SIG-M5 treated with dmso at 0.1 percent for 504 hours (cell line): Measurements from ENCODE around the gene DCLRE1C.
A peak's percentile ranks its signal among the peaks of the same experiment; 100 is the strongest.
"Not testable (repeated sequence)": the region's sequence is repeated elsewhere in the genome, so short reads cannot be mapped to it uniquely, and the experiment has no call there.

ENCODE experiments used
- DNase-seq: peaks from one replicate; lab custom pipeline; 2025; ENCODE audit not compliant: unreplicated experiment; lab: John Stamatoyannopoulos, UW

The DCLRE1C gene

DNA sequence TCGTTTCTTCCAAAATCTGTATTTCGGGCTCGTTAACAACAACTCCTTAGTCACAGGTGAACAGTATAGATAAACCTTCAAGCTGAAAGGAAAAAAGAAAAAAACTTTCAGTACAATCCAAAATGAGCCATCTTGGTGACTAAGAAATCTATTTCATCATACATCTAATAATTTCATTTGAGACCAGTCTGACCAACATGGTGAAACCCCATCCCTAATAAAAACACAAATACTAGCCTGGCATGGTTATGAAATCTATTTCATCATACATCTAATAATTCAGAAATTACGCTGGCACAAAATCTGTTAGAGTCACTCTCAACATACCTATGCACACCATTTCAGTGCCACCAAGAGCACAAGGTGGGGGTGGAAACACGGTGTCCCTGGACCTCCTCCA is 8.8 kb downstream of the DCLRE1C start:
- DNase-seq, result no peak

DNA sequence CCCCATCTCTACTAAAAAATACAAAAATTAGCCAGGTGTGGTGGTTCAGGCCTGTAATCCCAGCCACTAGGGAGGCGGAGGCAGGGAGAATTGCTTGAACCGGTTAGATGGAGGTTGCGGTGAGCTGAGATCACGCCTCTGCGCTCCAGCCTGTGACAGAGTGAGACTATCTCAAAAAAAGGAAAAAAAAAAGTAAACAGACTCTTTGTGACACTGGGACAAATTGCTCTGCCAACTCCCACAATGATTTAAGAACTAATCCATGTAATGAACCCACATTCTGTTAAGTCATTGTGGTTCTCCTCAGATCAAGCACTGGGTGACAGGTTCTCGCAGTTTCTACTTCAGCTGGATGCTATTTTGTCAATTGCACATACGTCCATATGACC is 11.0 kb downstream of the DCLRE1C start:
- not testable (repeated sequence) for DNase-seq

DNA sequence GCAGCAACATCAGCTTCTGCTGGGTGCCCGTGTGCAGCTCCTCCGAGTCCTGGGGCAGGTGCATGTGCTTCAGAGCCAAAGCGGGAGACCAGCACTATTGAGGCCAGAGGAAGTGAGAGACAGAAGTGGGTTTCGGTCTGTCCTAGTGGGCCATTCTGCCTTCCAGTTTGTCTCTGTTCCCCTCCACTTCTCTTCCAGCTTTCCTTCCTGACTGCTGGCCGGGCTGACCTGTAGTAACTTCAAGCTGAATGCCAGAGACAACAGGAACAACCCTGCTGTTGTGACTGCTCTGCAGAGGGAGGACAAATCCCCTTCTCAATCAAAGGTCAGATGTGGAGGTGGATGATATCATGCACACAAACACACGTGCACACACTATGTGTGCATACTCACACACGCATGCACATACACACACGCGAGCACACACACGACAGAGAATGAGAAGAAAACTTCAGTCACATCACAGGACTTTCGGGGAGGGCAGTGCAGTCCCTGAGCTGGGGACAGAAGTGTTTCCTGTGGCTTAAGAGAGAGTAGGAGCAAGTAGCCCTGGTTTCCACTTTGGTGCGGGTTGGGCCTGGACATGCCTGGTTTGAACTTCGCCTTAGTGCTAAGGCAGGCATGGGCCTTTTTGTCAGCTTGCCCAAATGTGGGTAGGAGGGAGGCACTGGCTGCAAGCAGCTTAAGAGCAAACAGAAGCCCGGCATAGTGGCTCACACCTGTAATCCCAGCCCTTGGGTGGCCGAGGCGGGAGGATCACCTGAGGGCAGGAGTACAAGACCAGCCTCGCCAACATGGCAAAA is 11.5 kb downstream of the DCLRE1C start:
- DNase-seq, result not testable (repeated sequence)

DNA sequence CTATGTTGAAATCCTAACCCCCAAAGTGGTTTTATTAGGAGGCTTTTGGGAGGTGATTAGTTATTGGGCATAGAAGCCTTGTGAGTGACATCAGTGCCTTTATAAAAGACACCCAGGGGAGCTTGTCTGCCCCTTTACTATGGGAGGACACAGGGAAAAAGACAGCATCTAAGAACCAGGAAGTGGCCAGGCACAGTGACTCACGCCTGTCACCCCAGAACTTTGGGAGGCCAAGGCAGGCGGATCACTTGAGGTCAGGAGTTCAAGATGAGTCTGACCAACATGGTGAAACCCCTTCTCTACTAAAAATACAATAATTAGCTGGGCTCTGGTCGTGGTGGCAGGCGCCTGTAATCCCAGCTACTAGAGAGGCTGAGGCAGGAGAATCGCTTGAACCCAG is 14.9 kb downstream of the DCLRE1C start:
- DNase-seq, result not testable (repeated sequence)

DNA sequence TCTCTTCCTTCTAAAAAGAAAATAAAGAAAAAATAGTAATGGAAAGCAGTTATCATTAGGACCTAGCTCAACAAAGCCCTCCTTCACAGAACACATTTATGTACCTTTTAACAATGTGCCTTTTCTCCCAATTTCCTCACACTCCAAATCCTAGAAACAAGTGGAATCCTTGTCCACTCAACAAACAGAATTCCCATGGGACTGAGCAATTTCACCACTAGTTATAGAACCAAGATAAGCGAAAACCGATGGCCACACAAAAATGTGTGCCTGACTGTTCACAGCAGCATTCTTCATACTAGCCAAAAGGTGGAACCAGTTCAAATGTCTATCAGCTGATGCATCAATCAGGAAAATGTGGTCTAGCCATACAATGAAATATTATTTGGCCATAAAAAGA is 17.3 kb downstream of the DCLRE1C start:
- no peak for DNase-seq

DNA sequence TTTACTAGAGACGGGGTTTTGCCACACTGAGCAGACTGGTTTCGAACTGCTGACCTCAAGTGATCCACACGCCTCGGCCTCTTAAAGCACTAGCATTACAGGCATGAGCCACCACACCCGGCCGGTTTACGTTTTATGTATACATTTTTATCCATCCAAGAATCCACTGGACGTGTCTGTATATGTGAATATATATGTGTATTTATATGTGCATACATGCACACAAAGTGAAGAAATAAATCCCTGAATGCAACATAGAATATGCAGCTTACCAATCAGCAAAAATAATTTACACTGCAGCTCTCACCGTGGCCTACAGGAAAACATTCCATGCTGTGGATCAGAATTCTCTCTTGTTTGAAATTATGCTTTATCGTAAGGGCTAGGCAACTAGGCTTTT is 23.3 kb downstream of the DCLRE1C start:
- DNase-seq, result no peak

DNA sequence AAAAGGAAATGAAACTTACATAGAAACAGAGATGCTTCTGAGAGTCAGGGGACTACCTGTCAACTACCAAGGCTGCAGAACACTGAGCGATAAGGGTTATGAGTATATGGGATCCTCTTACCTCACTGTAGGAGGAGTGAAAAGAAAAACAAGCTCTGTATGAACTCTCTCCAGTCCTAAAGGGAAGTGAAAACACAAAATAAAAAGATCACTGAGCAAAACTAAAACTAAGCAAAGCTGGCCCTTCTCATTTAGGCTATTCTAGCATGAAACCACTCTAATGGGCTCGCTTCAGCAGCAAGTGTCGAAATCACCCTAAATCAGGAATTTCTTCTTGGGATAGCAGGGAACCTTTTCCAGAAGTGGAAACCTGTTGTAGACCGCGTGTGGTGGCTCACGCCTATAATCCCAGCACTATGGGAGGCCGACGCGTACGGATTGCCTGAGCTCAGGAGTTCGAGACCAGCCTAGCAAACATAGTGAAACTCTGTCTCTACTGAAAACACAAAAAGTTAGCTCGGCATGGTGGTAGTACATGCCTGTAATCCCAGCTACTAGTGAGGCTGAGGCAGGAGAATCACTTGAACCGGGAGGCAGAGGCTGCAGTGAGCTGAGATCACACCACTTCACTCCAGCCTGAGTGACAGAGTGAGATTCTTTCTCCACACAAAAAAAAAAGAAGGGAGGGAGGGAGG is 27.0 kb downstream of the DCLRE1C start:
- no peak for DNase-seq

DNA sequence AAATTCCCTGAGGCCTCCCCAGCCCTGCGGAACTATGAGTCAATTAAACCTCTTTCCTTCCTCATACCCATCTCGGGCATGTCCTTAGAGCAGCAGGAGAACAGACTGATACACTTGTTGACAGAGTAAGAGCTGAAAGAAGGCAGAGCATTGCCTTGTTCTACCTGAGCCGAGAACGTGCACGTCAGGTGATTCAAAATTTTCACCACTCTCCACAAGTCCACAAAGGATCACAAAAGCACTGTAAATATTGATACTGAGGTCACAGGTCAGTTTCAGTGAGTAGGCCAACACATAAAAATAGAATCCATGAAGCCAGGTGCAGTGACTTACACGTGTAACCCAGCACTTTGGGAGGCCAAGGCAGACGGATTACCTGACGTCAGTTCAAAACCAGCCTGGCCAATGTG is 27.8 kb downstream of the DCLRE1C start:
- DNase-seq, result no peak

DNA sequence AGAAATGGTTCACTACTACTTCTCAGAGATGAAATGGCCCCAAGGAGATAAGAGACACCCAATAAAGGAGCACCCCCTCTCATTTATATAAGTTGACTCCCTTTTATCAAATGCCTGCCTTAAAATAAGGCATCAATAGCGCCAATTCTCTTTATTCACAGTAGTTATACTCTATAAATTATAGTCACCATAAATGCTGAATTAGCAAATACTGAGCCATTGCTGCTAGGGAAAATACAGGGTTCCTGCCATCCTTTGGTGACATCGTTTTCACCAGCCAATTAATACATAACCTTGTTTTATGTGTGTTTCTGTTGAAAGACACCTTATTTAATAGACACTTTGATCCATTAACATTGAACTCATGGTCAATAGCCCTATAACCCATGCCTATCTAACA is 28.6 kb downstream of the DCLRE1C start:
- no peak for DNase-seq

DNA sequence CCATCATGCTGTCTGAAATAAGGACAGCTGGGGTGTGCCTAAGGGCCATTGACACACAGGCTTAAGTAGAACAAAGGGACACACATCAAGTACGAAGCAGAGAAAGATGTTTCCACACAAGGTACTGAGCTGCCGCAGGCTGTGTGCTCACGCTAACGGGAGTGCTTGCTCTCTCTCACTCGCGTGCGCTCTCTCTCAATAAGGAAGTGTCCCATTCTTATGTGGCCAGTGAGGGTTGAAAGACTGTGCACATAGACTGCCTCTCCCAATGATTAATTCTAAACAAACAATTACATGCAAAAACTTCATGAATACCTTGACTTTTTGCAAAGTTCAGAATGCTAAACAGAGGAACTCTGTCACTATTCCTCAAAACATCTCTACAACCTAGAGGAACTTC is 29.9 kb downstream of the DCLRE1C start:
- no peak for DNase-seq

DNA sequence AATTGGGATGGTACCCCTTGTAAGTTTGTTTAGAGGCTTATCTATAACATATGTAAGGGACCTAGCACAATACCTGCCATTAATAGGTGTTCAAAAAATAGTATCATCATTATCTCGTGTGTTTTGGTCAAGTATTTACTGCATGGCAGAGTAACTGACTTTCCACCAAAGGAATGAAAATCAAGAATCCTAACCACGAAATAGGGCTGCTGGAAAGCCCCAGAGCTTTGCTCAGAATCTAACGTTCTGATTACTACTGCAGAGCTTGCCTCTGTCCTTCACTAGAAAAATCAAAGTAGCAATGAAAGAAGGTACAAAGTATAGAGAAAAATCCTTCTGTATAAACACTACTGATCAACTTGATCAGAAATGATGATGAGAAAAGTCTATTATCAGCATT is 34.9 kb downstream of the DCLRE1C start:
- no peak for DNase-seq

DNA sequence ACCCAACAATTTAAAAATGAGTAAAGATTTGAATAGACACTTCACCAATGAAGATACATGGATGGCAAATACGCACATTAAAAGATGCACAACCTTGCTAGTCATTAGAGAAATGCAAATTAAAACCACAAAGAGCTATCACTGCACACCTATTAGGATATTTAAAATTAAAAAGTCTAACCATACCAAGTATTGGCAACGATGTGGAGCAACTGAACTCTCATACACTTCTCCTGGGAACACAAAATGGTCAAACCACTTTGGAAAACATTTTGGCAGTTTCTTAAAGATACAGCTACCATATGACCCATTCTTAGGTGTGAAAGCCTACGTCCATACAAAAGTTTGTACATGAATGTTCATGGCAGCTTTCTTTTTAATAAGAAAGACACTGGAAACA is 36.1 kb downstream of the DCLRE1C start:
- no peak for DNase-seq

DNA sequence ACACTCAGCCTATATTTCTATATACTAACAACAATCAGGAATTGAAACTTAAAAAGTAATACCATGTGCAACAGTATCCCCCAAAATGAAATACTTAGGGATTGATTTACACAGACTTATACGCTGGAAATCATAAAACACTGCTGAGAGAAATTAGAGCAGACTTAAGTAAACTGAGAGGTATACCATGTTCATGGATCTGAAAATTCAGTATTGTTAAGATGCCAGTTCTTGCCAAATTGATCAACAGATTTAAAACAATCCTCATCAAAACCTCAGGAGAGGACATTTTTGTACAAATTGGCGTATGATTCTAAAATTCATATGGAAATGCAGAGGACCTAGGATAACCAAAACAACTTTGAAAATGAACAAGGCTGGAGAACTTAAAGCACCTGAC is 37.3 kb downstream of the DCLRE1C start:
- no peak for DNase-seq

DNA sequence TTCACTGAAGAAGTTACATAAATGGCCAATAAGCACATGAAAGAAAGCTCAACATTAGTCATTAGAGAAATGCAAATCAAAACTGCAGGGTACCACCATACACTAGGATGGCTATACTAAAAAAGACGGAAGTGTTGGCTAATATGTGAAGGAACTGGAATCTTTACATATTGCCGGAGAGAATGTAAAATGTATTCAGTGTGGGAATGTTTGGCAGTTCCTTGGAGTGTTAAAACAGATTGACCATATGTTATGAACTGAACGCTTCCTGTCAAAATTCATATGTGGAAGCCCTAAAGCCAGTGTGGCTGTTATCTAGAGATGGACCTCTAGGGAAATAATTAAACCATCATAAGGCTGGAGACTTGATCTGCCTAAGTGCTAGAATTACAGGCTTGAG is 42.1 kb downstream of the DCLRE1C start:
- DNase-seq, result no peak

DNA sequence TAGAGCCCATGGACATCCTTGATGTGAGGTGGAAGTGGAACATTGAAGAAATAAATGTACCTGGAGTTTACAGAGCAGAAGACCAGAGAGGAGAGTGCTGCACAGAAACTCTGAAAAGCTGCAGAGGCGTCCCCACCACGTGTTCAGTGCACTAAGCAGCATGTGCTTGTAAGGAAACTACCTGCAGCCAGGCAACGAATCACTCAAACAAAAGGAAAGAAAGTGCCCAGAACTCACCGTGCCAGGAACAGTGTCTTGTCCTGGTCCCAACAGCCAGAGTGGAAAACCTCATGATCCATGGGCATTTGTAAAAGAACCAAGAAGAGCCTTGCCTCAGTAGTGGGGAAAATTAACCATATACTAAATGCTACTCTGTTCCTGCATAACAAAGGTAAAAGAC is 42.9 kb downstream of the DCLRE1C start:
- no peak for DNase-seq

DNA sequence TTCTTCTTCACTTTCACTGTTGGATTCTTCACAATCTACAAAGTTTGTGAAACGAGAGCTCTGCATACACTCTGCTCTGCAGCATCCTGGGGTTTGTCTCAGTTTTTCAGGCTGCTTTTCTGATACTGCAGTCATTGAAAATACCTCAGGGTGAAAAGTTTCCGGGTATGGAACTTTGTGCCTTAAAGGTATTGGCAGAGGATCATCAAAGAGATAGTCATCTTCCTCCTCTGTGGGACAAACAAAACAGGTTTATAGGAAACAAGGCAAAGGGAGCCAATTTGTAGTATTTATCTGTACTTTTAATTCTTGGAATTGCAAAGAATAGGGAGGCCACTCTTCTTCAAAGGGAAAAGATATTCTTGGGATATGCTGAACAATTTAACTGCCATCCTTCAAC is 44.8 kb downstream of the DCLRE1C start:
- no peak for DNase-seq

DNA sequence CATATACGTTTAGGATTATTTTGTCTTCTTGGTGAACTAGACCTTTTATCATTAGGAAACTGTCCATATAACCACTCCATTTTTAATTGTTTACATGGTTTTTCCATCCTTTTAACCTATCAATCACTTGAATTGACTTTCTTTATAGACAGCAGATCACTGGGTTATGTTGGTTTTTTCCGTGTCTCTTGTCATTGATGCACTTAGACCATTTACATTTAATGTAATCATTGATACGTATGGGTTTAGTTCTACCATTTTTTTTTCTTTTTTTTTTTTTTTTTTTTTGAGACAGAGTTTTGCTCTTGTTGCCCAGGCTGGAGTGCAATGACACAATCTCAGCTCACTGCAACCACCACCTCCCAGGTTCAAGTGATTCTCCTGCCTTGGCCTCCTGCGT is 46.3 kb downstream of the DCLRE1C start:
- DNase-seq, result not testable (repeated sequence)

DNA sequence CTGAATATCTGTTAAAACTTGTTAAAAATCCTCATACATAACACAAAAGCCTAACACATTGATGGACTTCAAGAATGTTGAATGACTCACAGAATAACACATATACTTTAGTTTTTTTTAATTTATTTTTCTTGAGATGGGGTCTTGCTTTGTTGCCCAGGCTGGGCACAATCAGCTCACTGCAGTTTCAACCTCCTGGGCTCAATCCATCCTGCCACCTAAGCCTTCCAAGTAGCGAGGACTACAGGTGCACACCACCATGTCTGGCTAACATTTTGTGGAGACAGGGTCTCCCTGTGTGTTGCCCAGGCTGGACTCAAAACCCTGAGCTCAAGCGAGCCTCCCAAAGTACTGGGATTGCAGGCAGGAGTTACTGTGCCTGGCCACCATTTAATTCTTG is 47.1 kb downstream of the DCLRE1C start:
- DNase-seq, result no peak

DNA sequence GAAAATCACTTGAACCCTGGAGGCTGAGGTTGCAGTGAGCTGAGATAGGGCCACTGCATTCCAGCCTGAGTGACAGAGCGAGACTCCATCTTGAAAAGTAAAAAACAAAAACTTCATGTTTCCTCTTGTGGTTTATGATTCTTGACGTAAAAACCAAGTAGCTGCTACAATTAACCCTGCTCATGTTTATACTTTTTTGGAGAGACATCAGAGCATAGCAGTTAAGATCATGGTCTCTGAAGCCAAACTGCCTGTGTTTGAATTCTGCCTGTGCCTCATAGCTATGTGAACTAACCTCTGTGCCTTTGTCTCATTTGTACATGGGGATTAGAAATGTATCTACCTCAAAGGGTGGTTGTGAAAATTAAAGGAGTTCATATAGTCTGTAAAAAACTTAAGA is 48.0 kb downstream of the DCLRE1C start:
- no peak for DNase-seq

DNA sequence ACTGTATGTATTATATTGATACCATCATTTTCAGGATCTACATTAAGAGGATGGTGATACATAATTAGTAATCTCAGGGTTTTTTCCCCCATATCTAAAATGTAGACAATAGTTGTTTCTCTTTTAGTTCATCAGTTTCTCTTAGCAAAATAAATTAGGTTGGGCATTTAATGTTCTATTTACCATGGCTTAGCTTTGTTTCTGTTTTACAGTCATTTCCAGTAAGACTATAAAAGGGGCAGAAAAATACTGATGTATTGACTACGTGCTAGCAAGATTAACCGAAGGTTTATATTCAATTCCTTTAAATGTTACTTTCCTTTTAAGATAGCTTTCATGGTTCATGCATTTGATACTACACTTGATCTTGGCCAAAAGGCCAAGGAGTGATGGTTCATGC is 49.0 kb downstream of the DCLRE1C start:
- DNase-seq, result no peak

DNA sequence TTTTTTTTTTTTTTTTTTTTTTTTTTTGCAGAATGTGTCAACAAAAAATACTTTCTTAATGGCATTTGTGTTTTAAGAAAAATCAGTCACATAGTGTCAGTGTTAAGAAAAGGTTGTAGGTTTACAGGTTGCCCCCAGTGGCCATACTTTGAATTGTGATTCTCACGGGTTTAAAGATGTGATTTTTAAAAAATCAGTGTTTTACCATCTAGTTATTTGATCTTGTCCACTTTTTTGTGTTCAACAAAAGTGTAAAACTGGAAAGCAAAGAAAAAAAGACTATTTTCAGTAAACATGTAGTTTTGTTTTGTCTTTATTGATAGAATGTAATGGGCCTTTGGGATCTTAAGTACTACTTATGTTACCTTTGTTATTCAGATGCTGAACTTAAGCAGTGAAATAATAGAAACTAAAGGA is 49.6 kb downstream of the DCLRE1C start:
- peak; percentile 46 for DNase-seq

DNA sequence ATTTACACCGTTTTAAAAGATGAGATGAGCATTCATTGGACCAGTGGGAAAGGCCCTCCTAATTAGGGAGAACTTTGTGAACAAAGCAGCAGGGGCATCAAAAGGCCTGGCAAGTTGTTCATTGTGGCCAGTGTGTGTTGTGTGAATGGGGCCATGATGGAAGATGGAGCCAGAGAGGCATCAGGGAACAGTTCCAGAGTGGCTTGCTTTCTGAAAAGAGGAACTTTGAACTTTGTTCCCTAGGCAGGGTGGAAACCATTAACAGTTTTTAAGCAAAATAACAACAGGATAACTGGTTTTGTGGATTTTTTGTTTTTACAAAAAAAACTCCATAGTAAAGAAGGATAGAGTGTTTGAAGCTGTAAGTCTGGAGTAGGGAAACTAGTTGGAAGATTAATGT is 62.7 kb downstream of the DCLRE1C start:
- DNase-seq, result no peak

DNA sequence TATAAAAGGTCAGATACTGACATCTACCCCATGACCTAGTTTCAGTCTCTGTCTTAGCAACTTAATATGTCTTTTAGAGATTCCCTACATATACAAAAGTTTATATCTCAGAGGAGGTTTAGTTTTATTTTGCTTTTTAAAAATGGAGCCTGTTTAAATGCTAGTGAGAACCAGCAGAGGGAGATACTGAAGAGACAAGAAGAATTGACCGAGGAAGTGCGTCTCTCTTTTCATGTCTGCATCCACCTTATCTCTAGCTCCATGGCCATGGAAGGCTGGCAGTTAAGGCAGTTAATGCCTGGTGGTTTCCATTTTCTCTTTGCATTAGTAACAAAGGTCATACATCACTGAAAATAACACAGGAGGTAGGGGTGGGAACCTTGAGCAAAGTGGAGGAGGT is 64.6 kb downstream of the DCLRE1C start:
- peak; percentile 19 for DNase-seq
